ENCODE data around the gene EFCC1. TPM values are rescaled to one million over a fixed set of nuclear protein-coding genes. Genes with fewer than 3 reads are reported as not detected.

EFCC1 gene
- total and polyA plus RNA-seq, 2 of the 8 experiments (the other 6 are each of a cell fraction or from before 2014, with no cell fraction given), result 0.14 to 0.37 TPM

GRCh38 chr3:129065720-129066073, 64.6 kb downstream of the EFCC1 start:
- H3K9me3 ChIP-seq (ENCODE audit: insufficient read depth in 2 of 2, low read depth in 1 of 2, low read length in 1 of 2), result no peaks in the 10 kb centered on the region
- no peaks in the 10 kb centered on the region for H4K20me1 ChIP-seq (replicated peaks in 1 of 2; ENCODE audit: control insufficient read depth in 1 of 2, insufficient read depth in 2 of 2, low read length in 2 of 2)
- H2AK5ac ChIP-seq (ENCODE audit: low read depth, low read length), result no peak overlapping the region
- no peak overlapping the region for H2BK12ac ChIP-seq (ENCODE audit: low read depth, low read length)
- no peak overlapping the region for H2BK20ac ChIP-seq (ENCODE audit: low read length)
- H3K79me1 ChIP-seq (ENCODE audit: low read depth, low read length), result no peaks in the 10 kb centered on the region
- no peak overlapping the region for H3K56ac ChIP-seq (replicated peaks; ENCODE audit: insufficient read length, low read depth, low read length)
- H3K18ac ChIP-seq (ENCODE audit: extremely low read depth, low read length), result no peak overlapping the region
- H3K9ac ChIP-seq (replicated peaks in 1 of 4; ENCODE audit: extremely low read depth in 1 of 4, low read depth in 3 of 4, low read length in 3 of 4), result no peak overlapping the region
- no peak overlapping the region for H3K4me2 ChIP-seq (ENCODE audit: insufficient read depth in 1 of 2, low read depth in 2 of 2, low read length in 2 of 2)
- no peaks in the 10 kb centered on the region for H3K23me2 ChIP-seq (ENCODE audit: low read depth, low read length)
- ChIA-PET POLR2A (ENCODE audit: partially characterized antibody) (interaction anchor here (0.6 to 1.2 kb wide), 2 partner anchors 12 to 421 kb away, joined by 4 to 7 read pairs; no protein-coding TSS in a partner anchor), CTCF (ENCODE audit: partially characterized antibody) (interaction anchor here (0.9 to 14.9 kb wide), 4 partner anchors 9 to 180 kb away, joined by 3 to 210 read pairs (median 6); partner anchors contain the start of gene GP9)
- H2BK120ac ChIP-seq (replicated peaks; ENCODE audit: low read depth, low read length), result no peak overlapping the region
- no peak overlapping the region for H4K91ac ChIP-seq (replicated peaks; ENCODE audit: insufficient read length, low read length)
- H4K5ac ChIP-seq (ENCODE audit: insufficient read length, low read depth, low read length), result no peak overlapping the region
- H4K8ac ChIP-seq (ENCODE audit: extremely low read depth, insufficient read depth, low read length), result no peak overlapping the region
- 87% methylated on average over 4 of the region's 4 CpGs; no CpG with 5 or more reads in 1 of the 2 experiments for WGBS, 2 experiments (ENCODE audit: extremely low coverage in 1 of 2, insufficient coverage in 1 of 2, insufficient read length in 1 of 2, insufficient replicate concordance in 2 of 2, low coverage in 1 of 2, low lambda C conversion rate in 2 of 2, missing lambda C conversion rate in 1 of 2)
- H3K4me3 ChIP-seq (ENCODE audit: extremely low read depth in 1 of 4, insufficient read depth in 2 of 4, low read depth in 3 of 4, low read length in 4 of 4), result no peak overlapping the region
- H2BK5ac ChIP-seq (ENCODE audit: low read depth, low read length), result no peak overlapping the region
- no peak overlapping the region for H2BK15ac ChIP-seq (ENCODE audit: low read length)
- no peak overlapping the region for H3K4ac ChIP-seq (replicated peaks; ENCODE audit: insufficient read length, low read depth, low read length)
- no peak for DNase-seq (ENCODE audit: low read depth in 1 of 2, low spot score in 2 of 2)
- H3K27me3 ChIP-seq (replicated peaks in 1 of 4; ENCODE audit: control insufficient read depth in 3 of 4, extremely low read depth in 1 of 4, insufficient read depth in 3 of 4, low read length in 3 of 4), result no peaks in the 10 kb centered on the region
- H3K36me3 ChIP-seq (ENCODE audit: control insufficient read depth in 2 of 4, insufficient read depth in 4 of 4, low read length in 3 of 4), result no peaks in the 10 kb centered on the region
- H3K27ac ChIP-seq (ENCODE audit: low read depth, low read length), result no peak overlapping the region
- H2AFZ ChIP-seq (ENCODE audit: low read length), result no peak overlapping the region
- no peak overlapping the region for H3K14ac ChIP-seq (ENCODE audit: insufficient read length)
- FAIRE-seq, result no peak
- H3K4me1 ChIP-seq (replicated peaks in 1 of 4; ENCODE audit: control insufficient read depth in 3 of 4, insufficient read depth in 4 of 4, low read length in 3 of 4), result no peaks in the 10 kb centered on the region; a peak in 1 of 7 replicates
- H3K79me2 ChIP-seq (ENCODE audit: control insufficient read depth in 1 of 2, insufficient read depth in 2 of 2, low read length in 2 of 2), result no peaks in the 10 kb centered on the region
- H3K23ac ChIP-seq (ENCODE audit: insufficient read length), result no peak overlapping the region
- TF ChIP-seq ATF2 (IDR thresholded peaks at IDR 0.05; ENCODE audit: low read length) (no peak), CEBPB (IDR thresholded peaks at IDR 0.05; ENCODE audit: low read depth, low read length) (no peak), NANOG (IDR thresholded peaks at IDR 0.05; ENCODE audit: insufficient read depth, low read depth, low read length, poor library complexity, severe bottlenecking) (no peak), KDM4A (IDR thresholded peaks at IDR 0.05; ENCODE audit: low read depth, low read length, severe bottlenecking) (no peak), TCF12 (IDR thresholded peaks at IDR 0.05; ENCODE audit: low read depth, low read length) (no peak), USF2 (IDR thresholded peaks at IDR 0.05; ENCODE audit: low read length) (no peak), MAX (IDR thresholded peaks at IDR 0.05) (no peak), JUN (IDR thresholded peaks at IDR 0.05; ENCODE audit: low read depth, low read length) (no peak), PHF8 (conservative IDR thresholded peaks at IDR 0.05; ENCODE audit: low read depth, low read length) (no peak), SIN3A (conservative IDR thresholded peaks at IDR 0.05 in 1 of 2, IDR thresholded peaks at IDR 0.05 in 1 of 2; ENCODE audit: low read depth in 1 of 2, low read length in 2 of 2) (no peak)
